Activated B cell treated with CpG ODN at 0.5 μM for 24 hours (primary cell): ENCODE data around the gene C1orf105. TPM values are rescaled to one million over a fixed set of nuclear protein-coding genes. Genes with fewer than 3 reads are reported as not detected.

Experiments
- ATAC-seq: fragments of 200-7000 bp; cut with Tn5 transposase; one replicate; pipeline ENCODE4 v1.10.0; 2021; ENCODE audit warnings: low read depth, mild to moderate bottlenecking, moderate library complexity
- CTCF ChIA-PET: fragments of 350-600 bp; sonication (Branson Sonifier 250); formaldehyde crosslinking; loops from one replicate; lab custom pipeline; 2021; ENCODE audit warnings: antibody characterized with exemption; lab: Charles Lee
- POLR2A ChIA-PET: fragments of 350-600 bp; sonication (Branson Sonifier 250); formaldehyde crosslinking; loops from one replicate; lab custom pipeline; 2021; ENCODE audit warnings: antibody characterized with exemption; lab: Charles Lee
- DNase-seq: peaks from one replicate; pipeline ENCODE4 v3.0.0; 2022
- H3K27ac Mint-ChIP-seq: one replicate; pipeline ENCODE4 v1.8.0; 2020; ENCODE audit warnings: mixed read lengths
- H3K27me3 Mint-ChIP-seq: one replicate; pipeline ENCODE4 v1.8.0; 2021; ENCODE audit warnings: mixed read lengths
- H3K36me3 Mint-ChIP-seq: one replicate; pipeline ENCODE4 v1.8.0; 2021; ENCODE audit warnings: low read depth, mixed read lengths
- H3K4me1 Mint-ChIP-seq: one replicate; pipeline ENCODE4 v1.8.0; 2021; ENCODE audit warnings: mixed read lengths
- H3K4me3 Mint-ChIP-seq: one replicate; pipeline ENCODE4 v1.8.0; 2020; ENCODE audit warnings: mild to moderate bottlenecking, mixed read lengths
- H3K9me3 Mint-ChIP-seq: one replicate; pipeline ENCODE4 v1.8.0; 2020; ENCODE audit warnings: mixed read lengths
- CTCF ChIP-seq: fragments of 200-600 bp; IDR thresholded peaks from one replicate; pipeline ENCODE4 v1.8.0; 2022; ENCODE audit warnings: antibody characterized with exemption, mild to moderate bottlenecking
- intact Hi-C: fragments of 100-400 bp; cut with micrococcal nuclease; formaldehyde crosslinking; loops from one replicate; pipeline ENCODE4 v1.15.1; 2024
- total RNA-seq: library from RNA; stranded (reverse); gene quantifications from 2 replicates; pipeline ENCODE4 v1.2.3, GENCODE V29; 2022

The C1orf105 gene
- total RNA-seq, 1 donor from 2014 or later: not detected

GRCh38 chr1:172405912-172406311, 14.6 kb upstream of the C1orf105 start:
- ChIA-PET CTCF (interaction anchor here (0.8 kb wide), 1 partner anchor 403 kb away, joined by 3 read pairs; no protein-coding TSS in a partner anchor), POLR2A (no interaction called here)
- no peak for TF ChIP-seq CTCF
- no peak overlapping the region for H3K4me3 Mint-ChIP-seq
- intact Hi-C loops: no loop called here
- no peak for ATAC-seq
- no peaks in the 10 kb centered on the region for H3K4me1 Mint-ChIP-seq
- no peak for DNase-seq
- no peaks in the 10 kb centered on the region for H3K36me3 Mint-ChIP-seq
- H3K9me3 Mint-ChIP-seq: no peaks in the 10 kb centered on the region
- H3K27me3 Mint-ChIP-seq: no peaks in the 10 kb centered on the region
- H3K27ac Mint-ChIP-seq: no peak overlapping the region

GRCh38 chr1:172406968-172407367, 13.5 kb upstream of the C1orf105 start:
- ChIA-PET POLR2A (no interaction called here), CTCF (no interaction called here)
- H3K4me1 Mint-ChIP-seq: no peaks in the 10 kb centered on the region
- no peak overlapping the region for H3K27ac Mint-ChIP-seq
- DNase-seq (no peak), ATAC-seq (no peak)
- no peaks in the 10 kb centered on the region for H3K36me3 Mint-ChIP-seq
- intact Hi-C loops: no loop called here
- H3K27me3 Mint-ChIP-seq: no peaks in the 10 kb centered on the region
- H3K4me3 Mint-ChIP-seq: no peak overlapping the region
- no peaks in the 10 kb centered on the region for H3K9me3 Mint-ChIP-seq
- no peak for TF ChIP-seq CTCF

- ChIA-PET CTCF (no interaction called here), POLR2A (no interaction called here)
- Mint-ChIP-seq H3K4me1 (no peaks in the 10 kb centered on the region), H3K27ac (no peak overlapping the region), H3K27me3 (no peaks in the 10 kb centered on the region), H3K4me3 (no peak overlapping the region), H3K9me3 (no peaks in the 10 kb centered on the region), H3K36me3 (no peaks in the 10 kb centered on the region)
- ATAC-seq (no peak), DNase-seq (no peak)
- no peak for TF ChIP-seq CTCF
- intact Hi-C loops: no loop called here
Observed at GRCh38 chr1:172408958-172409357, 11.5 kb upstream of the C1orf105 start.

GRCh38 chr1:172410027-172410426, 10.5 kb upstream of the C1orf105 start:
- POLR2A ChIA-PET: interaction anchor here (0.9 kb wide), 1 partner anchor 34 kb away, joined by 3 read pairs; no protein-coding TSS in a partner anchor
- Mint-ChIP-seq H3K36me3 (no peaks in the 10 kb centered on the region), H3K4me3 (no peak overlapping the region)

GRCh38 chr1:172411791-172412338, 8.6 kb upstream of the C1orf105 start:
- POLR2A ChIA-PET: no interaction called here
- intact Hi-C loops: no loop called here
- H3K27ac Mint-ChIP-seq: no peak overlapping the region
- TF ChIP-seq CTCF: no peak
- ATAC-seq (no peak), DNase-seq (no peak)
- no peaks in the 10 kb centered on the region for H3K9me3 Mint-ChIP-seq
- CTCF ChIA-PET: no interaction called here
- H3K4me3 Mint-ChIP-seq: no peak overlapping the region
- H3K4me1 Mint-ChIP-seq: no peaks in the 10 kb centered on the region
- H3K36me3 Mint-ChIP-seq: no peaks in the 10 kb centered on the region
- no peaks in the 10 kb centered on the region for H3K27me3 Mint-ChIP-seq

More at GRCh38 chr1:172410027-172410426, 10.5 kb upstream of the C1orf105 start:
- Mint-ChIP-seq H3K27ac (no peak overlapping the region), H3K27me3 (no peaks in the 10 kb centered on the region), H3K4me1 (no peaks in the 10 kb centered on the region), H3K9me3 (no peaks in the 10 kb centered on the region)
- ATAC-seq (no peak), DNase-seq (no peak)
- intact Hi-C loops: no loop called here
- CTCF ChIA-PET: interaction anchor here (1.0 kb wide), 1 partner anchor 17 kb away, joined by 3 read pairs; no protein-coding TSS in a partner anchor
- no peak for TF ChIP-seq CTCF
